Effector memory CD4-positive, alpha-beta T cell (primary cell): ENCODE measurements around the gene SMTNL2.
"Not testable (repeated sequence)": the region's sequence is repeated elsewhere in the genome, so short reads cannot be mapped to it uniquely, and the experiment has no call there.

Experiments used
- DNase-seq, 3 donors: peaks; one replicate each; pipeline ENCODE4 v3.0.0-alpha.2; 2020
- H3K27ac ChIP-seq: 2 replicates; pipeline ENCODE4 v1.7.0; 2013; ENCODE audit warnings: mild to moderate bottlenecking, low read length, moderate library complexity; ENCODE audit not compliant: insufficient read depth, poor library complexity, severe bottlenecking
- H3K27me3 ChIP-seq: replicated peaks from 2 replicates; pipeline ENCODE4 v1.7.0; 2013; ENCODE audit warnings: mild to moderate bottlenecking, low read length; ENCODE audit not compliant: insufficient read depth, control insufficient read depth, poor library complexity, severe bottlenecking
- H3K36me3 ChIP-seq: 2 replicates; pipeline ENCODE4 v1.7.0; 2013; ENCODE audit warnings: mild to moderate bottlenecking, low read length, moderate library complexity; ENCODE audit not compliant: control insufficient read depth, insufficient read depth
- H3K4me1 ChIP-seq: 2 replicates; pipeline ENCODE4 v1.7.0; 2013; ENCODE audit warnings: low read length, mild to moderate bottlenecking; ENCODE audit not compliant: control insufficient read depth, insufficient read depth, poor library complexity, severe bottlenecking
- H3K4me3 ChIP-seq: 2 replicates; pipeline ENCODE4 v1.7.0; 2013; ENCODE audit warnings: low read length, low read depth, mild to moderate bottlenecking; ENCODE audit not compliant: insufficient read depth, poor library complexity, severe bottlenecking
- H3K9me3 ChIP-seq: 2 replicates; pipeline ENCODE4 v1.7.0; 2013; ENCODE audit warnings: mild to moderate bottlenecking, low read length, moderate library complexity; ENCODE audit not compliant: control insufficient read depth

SMTNL2 gene

DNA sequence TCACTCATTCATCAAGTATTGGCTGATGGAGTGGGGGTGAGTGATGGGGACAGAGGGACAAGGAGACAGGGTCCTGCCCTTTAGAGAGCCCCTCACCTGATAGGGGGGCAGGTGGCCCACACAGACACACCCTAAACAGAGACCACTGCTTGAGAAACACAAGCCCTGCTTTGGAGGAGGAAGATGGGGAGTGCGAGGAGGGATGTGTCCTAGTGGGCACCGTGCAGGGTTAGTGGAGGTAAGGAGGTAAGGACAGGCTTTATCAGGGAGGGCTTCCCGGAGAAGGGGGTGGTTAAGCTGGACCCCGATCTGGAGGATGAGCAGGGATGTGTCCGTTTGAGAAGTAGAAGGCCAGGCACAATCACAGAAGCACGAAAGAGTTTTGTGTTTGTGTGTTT, 8.2 kb upstream of the SMTNL2 start:
- H3K4me3 ChIP-seq, result no peak overlapping the region
- no peaks in the 10 kb centered on the region for H3K9me3 ChIP-seq
- H3K36me3 ChIP-seq, result no peaks in the 10 kb centered on the region
- no peak overlapping the region for H3K27ac ChIP-seq
- H3K4me1 ChIP-seq, result no peaks in the 10 kb centered on the region
- no peak for DNase-seq
- no peaks in the 10 kb centered on the region for H3K27me3 ChIP-seq

- H3K9me3 ChIP-seq, result no peaks in the 10 kb centered on the region
- no peak for DNase-seq
- H3K4me1 ChIP-seq, result no peaks in the 10 kb centered on the region
- H3K27me3 ChIP-seq, result no peaks in the 10 kb centered on the region
- H3K27ac ChIP-seq, result no peak overlapping the region
- H3K4me3 ChIP-seq, result no peak overlapping the region
- H3K36me3 ChIP-seq, result no peaks in the 10 kb centered on the region
These were observed 7.5 kb upstream of the SMTNL2 start for GRCh38 chr17:4576729-4577322.

DNA sequence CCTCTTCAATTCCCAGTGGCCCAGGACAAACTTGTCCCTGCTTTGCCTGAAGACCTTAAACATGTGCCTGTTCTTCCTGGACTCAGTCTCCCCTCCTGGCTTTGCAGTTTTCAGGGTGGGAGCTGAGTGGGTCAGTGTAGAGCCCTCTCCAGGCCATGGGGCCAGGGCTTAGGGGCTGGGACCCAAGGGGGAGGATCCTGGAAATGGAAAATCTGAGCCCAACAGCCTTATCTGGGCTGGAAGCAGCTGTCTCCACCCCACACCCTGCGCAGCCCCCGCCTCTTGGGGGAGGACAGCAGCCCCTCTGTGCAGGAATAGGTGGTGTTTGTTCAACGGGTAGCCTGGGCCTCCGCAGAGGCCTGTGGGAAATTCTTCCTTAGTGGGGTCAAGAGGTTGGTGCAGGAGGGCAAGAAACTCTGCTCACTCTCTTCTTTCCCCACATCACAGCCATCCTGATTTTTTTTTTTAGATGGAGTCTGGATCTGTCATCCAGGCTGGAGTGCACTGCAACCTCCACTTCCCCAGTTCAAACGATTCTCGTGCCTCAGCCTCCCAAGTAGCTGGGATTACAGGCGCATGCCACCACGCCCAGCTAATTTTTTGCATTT, 6.8 kb upstream of the SMTNL2 start:
- no peak for DNase-seq
- Histone ChIP-seq H3K27ac (no peak overlapping the region), H3K4me1 (no peaks in the 10 kb centered on the region), H3K36me3 (no peaks in the 10 kb centered on the region), H3K4me3 (no peak overlapping the region), H3K9me3 (no peaks in the 10 kb centered on the region), H3K27me3 (no peaks in the 10 kb centered on the region)

GRCh38 chr17:4578349-4578748, 6.0 kb upstream of the SMTNL2 start:
- H3K9me3 ChIP-seq, H3K4me1 ChIP-seq, DNase-seq, H3K4me3 ChIP-seq, H3K27ac ChIP-seq, H3K27me3 ChIP-seq, H3K36me3 ChIP-seq: not testable (repeated sequence)

GRCh38 chr17:4579678-4580077, 4.7 kb upstream of the SMTNL2 start:
- Histone ChIP-seq H3K9me3 (no peaks in the 10 kb centered on the region), H3K27me3 (peaks cover 12% of the 10 kb centered on the region), H3K4me3 (no peak overlapping the region), H3K4me1 (peaks cover 5% of the 10 kb centered on the region), H3K36me3 (no peaks in the 10 kb centered on the region), H3K27ac (no peak overlapping the region)
- no peak for DNase-seq

DNA sequence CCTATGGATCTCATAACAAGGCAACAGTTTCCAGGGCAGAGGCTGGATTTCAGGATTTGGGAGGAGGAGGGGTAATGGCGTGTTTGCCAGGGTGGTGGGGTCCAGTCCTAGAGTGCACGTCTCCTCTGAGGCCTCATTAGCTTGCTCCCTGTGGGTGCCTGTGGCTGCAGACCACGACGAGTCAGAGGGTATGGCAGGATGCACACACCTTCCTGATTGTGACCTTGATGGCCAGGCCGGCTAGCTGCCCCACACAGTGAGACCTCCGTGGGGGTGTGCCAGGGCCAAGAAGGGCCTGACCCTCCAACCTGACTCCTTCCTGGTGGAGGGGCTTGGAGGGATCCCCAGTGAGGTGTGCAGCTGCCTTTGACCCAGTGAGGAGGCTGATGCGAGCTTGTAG, 4.0 kb upstream of the SMTNL2 start:
- H3K27ac ChIP-seq, result no peak overlapping the region
- peaks cover 5% of the 10 kb centered on the region for H3K4me1 ChIP-seq
- H3K27me3 ChIP-seq, result peaks cover 12% of the 10 kb centered on the region
- no peak for DNase-seq
- no peak overlapping the region for H3K4me3 ChIP-seq
- no peaks in the 10 kb centered on the region for H3K9me3 ChIP-seq
- H3K36me3 ChIP-seq, result no peaks in the 10 kb centered on the region

DNA sequence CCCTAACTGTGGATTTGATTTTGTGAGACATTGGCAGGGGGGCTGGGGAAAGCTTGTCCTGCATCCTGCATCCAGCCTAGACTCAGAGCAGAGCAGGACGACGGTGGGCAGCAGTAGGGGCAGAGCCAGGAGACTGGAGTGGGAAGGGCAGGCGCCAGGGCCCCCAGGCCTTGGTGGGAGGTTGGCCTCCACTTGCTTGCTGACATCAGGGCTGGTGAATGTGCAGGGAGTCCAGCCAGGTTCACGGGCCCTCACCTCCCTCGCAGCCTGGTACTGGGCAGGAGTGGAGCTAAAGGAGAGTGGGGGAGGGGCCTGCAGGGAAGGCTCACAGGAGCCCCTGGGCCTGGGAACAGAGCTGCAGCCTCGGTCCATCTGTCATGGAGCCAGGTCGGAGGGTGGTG, 2.2 kb upstream of the SMTNL2 start:
- H3K27ac ChIP-seq, result no peak overlapping the region
- no peaks in the 10 kb centered on the region for H3K9me3 ChIP-seq
- H3K4me3 ChIP-seq, result no peak overlapping the region
- H3K4me1 ChIP-seq, result peaks cover 5% of the 10 kb centered on the region
- H3K27me3 ChIP-seq, result peaks cover 12% of the 10 kb centered on the region
- no peaks in the 10 kb centered on the region for H3K36me3 ChIP-seq
- DNase-seq, result no peak

GRCh38 chr17:4582691-4583090, 1.6 kb upstream of the SMTNL2 start:
- Histone ChIP-seq H3K4me1 (peaks cover 5% of the 10 kb centered on the region), H3K27ac (no peak overlapping the region), H3K27me3 (peaks cover 12% of the 10 kb centered on the region), H3K4me3 (no peak overlapping the region), H3K9me3 (no peaks in the 10 kb centered on the region), H3K36me3 (no peaks in the 10 kb centered on the region)
- DNase-seq, result no peak

- peaks cover 12% of the 10 kb centered on the region for H3K27me3 ChIP-seq
- no peaks in the 10 kb centered on the region for H3K36me3 ChIP-seq
- H3K27ac ChIP-seq, result no peak overlapping the region
- H3K4me3 ChIP-seq, result no peak overlapping the region
- no peaks in the 10 kb centered on the region for H3K9me3 ChIP-seq
- H3K4me1 ChIP-seq, result peaks cover 5% of the 10 kb centered on the region
- no peak for DNase-seq
These were observed 1.1 kb upstream of the SMTNL2 start for GRCh38 chr17:4583206-4583605.

DNA sequence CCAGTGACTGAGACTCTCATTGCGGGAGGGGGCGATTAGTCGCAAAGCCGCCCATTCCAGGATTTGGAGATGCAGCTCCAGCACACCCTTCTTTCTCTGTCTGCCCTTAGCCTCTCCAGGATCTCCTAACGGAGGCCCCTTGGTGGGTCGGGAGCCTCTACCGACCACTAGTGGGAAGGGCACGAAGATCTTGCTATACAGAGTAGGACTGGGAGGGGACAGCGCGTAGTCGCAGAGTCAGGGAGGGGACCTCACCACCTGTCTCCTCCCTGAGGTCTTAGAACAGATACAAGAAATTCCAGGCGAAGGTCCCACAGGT, 588 bp upstream of the SMTNL2 start:
- Histone ChIP-seq H3K4me1 (peaks cover 5% of the 10 kb centered on the region), H3K36me3 (no peaks in the 10 kb centered on the region), H3K27me3 (peaks cover 12% of the 10 kb centered on the region), H3K4me3 (peak overlapping the region; percentile 32), H3K9me3 (no peaks in the 10 kb centered on the region), H3K27ac (no peak overlapping the region)
- no peak for DNase-seq
